ENCODE data around the gene NOXA1.
"Not testable (repeated sequence)": the region's sequence is repeated elsewhere in the genome, so short reads cannot be mapped to it uniquely, and the experiment has no call there.

Gene NOXA1

GRCh38 chr9:137466389-137467085 lies 43.3 kb downstream of the NOXA1 start:
- DNase-seq: not testable (repeated sequence)

- DNase-seq: no peak
Observed at GRCh38 chr9:137467161-137467581, 44.0 kb downstream of the NOXA1 start.

DNA sequence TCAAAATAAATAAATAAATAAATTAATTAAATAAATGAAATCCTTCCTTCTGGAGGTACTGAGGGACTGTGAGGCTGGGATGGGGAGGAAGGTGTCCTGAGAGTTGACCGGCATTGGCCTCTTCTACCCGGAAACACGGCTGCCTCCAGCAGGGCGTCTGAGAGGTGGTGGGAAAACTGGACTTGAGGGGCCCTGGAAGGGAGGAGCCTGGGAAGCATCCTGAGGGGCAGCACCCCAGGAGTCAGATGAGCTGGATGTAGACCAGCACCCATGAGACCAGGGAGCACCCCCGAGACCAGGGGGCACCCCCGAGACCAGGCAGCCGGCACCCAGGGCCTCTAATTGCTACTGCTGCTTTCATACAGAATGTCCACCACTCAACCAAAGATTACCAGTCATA lies 44.7 kb downstream of the NOXA1 start:
- DNase-seq: no peak

GRCh38 chr9:137470785-137471184 lies 47.6 kb downstream of the NOXA1 start:
- no peak for DNase-seq

GRCh38 chr9:137474271-137474670 lies 51.1 kb downstream of the NOXA1 start:
- DNase-seq: no peak

DNA sequence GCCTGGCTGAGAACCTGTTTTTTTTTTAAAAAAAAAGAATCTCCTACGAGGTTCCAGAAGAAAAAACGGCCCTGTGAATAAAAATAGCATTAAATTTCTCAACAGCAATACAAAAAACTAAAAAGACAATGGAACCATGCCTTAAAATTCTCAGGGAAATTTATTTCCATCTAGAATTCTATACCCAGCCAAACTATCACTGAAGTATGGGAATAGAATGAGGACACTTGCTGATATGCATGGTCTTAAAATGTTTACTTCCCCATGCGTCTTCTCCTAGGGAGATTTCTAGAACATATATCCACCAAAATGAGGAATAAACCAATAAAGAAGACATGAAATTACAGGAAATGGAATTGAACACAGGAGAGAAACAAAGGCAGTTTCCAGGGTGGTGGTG lies 52.5 kb downstream of the NOXA1 start:
- DNase-seq: no peak

- DNase-seq: no peak
Observed at GRCh38 chr9:137476856-137477255, 53.7 kb downstream of the NOXA1 start.

GRCh38 chr9:137477778-137478612 lies 54.8 kb downstream of the NOXA1 start:
- DNase-seq: no peak

GRCh38 chr9:137478613-137478961 lies 55.4 kb downstream of the NOXA1 start:
- no peak for DNase-seq

DNA sequence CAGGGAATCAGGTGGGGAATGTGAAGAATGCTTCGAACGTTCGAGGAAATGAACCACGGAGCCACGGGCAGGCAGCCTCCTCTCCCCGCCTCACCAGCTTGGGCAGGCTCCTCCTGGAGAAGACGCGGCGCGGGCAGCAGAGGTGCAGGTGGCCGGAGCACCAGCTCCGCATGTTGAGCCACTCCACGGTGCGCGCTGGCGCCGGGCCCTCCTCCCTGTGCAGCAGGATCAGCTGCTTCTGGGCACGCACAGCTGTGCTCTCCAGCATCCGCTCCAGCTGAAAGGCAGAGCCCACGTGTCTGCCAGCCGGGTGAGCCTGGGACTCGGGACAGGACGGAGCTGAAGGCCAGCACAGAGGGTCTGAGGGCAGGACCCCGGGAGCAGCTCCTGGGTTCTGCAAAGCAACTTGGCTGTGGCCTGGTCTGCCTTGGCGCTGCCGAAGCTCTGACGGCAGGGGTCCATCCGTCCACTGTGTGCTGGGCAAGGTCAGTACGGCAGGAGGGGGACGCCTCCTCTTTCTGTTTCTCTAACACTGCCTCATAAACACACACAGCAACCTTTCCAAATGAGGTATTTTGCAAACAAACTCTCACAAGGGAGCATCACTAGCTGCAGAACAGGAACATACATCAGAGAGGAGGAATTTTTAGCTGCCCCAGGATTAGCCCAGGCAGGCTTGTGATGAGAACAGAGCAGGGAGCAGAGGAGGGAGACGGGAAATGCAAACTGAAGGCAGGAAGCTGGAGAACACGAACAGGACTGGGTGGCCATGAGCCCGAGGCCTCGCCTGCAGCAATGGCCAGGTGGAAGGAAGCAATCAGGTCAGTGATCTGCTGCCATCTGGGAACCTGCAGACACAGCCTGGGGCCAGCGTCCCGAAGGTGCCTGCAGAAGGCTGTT lies 56.0 kb downstream of the NOXA1 start:
- no peak for DNase-seq

GRCh38 chr9:137479892-137480685 lies 56.9 kb downstream of the NOXA1 start:
- DNase-seq: no peak

GRCh38 chr9:137480686-137481683 lies 57.8 kb downstream of the NOXA1 start:
- DNase-seq: no peak

- no peak for DNase-seq
Observed at GRCh38 chr9:137482094-137482781, 59.0 kb downstream of the NOXA1 start.
